ENCODE measurements around the gene PRF1.

DNA sequence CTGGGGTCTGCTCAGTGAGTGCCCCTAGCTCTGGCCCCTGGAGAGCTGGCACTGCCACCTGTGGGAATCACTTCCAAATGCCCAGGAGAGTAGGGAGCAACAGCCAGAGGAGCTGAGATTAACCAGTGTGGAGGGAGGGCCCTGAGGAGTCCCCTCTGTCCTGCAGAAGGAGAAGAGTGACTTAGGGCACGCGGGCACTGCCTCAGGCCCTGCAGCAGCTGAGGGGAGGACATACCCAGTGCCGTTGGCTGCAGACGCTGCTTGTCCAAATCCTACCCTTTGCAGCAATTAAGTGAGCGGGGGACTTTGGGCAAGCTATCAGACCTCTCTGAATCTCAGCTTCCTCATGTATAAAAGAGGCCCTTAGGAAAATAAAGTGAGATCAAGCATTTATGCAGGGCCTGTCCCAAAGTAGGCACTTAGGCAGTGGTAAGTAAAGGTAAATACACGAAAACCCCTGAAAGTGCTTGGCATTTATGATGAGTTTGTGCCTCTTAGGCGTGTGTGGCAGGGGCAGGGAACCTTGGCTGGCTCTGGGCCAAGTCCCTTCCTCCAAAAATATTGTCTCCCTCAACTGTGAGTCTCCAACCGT lies 16.9 kb downstream of the PRF1 start:
- TF ChIP-seq CTCF (IDR thresholded peaks at IDR 0.05): no peak
- TF ChIP-seq POLR2A (IDR thresholded peaks at IDR 0.05): no peak

All from thyroid gland (tissue), 4 donors.